IPS DF 4.7 (cell line): ENCODE results near the gene LCOR.
"Not testable (repeated sequence)": the region's sequence is repeated elsewhere in the genome, so short reads cannot be mapped to it uniquely, and the experiment has no call there.

Source experiments
- DNase-seq: peaks from one replicate; pipeline ENCODE4 v3.0.0-alpha.2; 2013; ENCODE audit warnings: low spot score; ENCODE audit errors: extremely low read depth

Gene LCOR

DNA sequence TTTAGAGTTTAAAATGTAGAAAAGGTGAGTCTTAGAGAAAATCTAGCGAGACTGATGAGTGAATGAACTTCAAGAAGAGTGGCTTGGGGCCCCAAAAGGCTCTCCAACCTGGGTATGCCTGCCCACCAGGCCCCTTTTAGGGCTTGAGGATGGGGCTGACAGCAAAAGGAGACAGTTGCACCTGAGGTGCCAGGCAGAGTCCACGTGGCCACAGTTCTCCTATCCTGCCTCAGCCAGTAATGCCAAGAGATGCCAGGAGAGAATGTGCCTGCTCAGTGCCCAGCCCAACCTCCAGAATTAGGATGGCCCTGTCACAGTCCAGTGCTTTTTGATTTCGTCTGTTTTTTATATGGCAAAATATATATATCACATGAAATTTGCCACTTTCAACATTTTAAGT is 197.2 kb downstream of the LCOR start:
- no peak for DNase-seq

DNA sequence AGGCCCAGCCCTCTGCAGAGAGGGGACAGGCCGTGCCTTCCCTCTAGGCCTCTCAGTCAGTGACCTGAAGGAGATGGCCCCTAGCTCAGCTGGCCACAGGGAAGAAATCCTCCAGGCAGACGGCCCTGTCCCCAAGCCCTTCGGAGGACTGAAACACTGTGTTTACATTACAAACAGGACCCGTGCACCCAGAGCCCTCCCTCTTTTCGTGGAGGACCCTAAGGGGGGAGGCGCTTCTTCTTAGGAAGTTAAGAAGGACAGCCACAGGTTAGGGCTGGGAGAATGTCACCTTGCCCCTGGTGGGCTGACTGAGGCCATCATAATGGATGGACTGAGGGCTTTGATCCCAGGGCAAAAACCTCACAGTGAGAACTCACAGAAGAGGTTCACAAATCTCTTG is 198.8 kb downstream of the LCOR start:
- DNase-seq, result no peak

DNA sequence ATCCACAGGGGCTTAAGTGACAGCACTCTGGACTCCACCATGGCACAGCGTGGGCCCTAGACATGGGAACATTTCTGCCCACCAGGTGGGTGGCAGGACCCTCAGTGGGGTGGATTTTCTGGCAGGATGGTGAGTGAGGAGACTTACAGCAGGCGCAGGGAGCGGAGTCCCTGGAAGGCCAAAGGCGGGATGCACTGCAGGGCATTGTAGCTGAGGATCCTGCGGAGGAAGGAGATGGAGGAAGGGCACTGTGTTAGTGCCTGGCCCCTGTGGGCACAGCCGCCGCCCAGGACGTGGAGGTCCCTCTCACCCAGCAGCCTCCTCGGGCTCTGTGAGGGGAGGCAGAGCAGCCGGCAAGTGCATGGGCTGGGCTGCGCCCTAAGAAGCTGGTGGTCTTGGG is 199.4 kb downstream of the LCOR start:
- no peak for DNase-seq

DNA sequence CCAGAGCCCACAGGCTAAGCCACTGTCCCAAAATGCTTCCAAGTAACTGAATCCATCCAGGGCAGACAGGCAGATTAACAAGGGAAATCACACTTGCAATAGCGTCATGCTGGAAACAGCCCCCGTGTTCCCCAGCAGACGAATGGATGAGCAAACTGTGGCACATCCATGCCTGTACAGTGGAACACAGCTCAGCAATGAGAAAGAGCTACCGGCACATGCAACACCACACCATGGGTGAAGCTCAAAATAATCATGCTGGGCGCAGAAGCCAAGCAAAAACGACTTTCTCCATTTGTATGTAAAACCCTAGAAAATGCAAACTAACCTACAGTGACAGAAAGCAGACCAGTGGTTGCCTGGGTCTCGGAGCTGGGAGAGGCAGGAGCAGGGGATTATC is 200.5 kb downstream of the LCOR start:
- no peak for DNase-seq

DNA sequence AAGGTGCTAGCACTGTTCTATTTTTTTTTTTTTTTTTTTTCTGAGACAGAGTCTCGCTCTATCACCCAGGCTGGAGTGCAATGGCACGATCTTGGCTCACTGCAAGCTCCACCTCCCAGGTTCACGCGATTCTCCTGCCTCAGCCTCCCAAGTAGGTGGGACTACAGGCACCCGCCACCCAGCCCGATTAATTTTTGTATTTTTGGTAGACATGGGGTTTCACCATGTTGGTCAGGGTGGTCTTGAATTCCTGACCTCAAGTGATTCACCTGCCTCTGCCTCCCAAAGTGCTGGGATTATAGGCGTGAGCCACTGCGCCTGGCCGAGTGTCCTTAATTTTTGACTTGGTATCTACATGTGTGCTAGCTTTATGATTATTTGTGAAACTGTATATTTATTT is 201.7 kb downstream of the LCOR start:
- not testable (repeated sequence) for DNase-seq

DNA sequence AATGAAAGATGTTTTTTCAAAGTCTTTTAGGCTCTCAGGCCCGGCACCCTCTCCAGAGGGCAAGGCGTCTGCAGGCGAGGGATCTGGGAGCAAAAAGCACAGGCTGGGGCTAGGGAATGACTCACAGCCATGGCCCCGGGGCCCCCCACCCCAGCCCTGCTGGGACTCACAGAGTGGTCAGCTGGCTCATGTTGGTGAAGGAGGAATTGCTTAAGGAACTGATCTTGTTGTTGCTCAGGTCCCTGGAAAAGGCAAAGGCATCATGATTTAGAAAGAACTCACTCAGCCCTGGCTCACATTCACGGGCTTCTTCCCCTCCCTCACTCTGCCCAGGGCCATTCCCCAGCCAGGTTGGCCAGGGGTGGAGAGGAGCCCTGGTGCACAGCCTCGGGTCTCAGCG is 202.2 kb downstream of the LCOR start:
- DNase-seq, result no peak

DNA sequence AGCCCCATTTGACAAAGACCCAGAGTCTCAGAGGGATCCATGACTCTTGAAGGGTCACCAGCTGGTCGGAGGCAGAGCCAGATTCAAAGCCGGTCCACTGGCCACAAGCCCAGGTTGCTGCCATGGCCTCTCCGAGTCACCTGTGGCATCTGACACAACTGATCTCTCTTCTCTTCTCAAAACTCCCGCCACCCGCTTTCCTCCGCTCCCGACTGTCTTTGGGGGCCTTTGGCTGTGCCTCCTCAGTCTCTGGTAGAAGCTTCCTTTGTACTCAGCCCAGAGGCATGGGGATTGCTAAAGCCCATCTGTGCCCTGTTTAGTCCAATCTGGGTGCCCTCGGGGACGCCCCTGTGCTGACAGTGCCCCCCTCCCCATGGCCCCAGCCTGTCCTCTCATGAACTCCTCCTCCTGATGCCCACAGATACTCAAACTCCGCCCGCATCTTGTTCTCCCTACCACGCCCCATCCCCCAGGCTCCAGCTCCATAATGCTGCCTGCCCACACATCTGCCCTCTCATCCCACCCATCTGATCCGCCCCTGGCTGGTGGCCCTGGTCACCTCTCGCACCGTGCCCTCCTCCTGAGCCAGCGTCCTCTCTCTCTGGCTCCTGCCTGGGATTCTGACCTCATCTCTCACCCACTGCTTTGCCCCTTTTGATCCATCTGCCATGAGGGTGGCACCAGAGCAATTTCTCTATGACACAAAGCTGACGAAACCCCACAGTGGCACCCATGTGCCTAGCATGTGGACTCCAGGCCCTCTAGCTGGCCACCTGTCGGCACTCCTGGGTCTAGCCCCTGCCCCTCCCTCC is 203.1 kb downstream of the LCOR start:
- no peak for DNase-seq

DNA sequence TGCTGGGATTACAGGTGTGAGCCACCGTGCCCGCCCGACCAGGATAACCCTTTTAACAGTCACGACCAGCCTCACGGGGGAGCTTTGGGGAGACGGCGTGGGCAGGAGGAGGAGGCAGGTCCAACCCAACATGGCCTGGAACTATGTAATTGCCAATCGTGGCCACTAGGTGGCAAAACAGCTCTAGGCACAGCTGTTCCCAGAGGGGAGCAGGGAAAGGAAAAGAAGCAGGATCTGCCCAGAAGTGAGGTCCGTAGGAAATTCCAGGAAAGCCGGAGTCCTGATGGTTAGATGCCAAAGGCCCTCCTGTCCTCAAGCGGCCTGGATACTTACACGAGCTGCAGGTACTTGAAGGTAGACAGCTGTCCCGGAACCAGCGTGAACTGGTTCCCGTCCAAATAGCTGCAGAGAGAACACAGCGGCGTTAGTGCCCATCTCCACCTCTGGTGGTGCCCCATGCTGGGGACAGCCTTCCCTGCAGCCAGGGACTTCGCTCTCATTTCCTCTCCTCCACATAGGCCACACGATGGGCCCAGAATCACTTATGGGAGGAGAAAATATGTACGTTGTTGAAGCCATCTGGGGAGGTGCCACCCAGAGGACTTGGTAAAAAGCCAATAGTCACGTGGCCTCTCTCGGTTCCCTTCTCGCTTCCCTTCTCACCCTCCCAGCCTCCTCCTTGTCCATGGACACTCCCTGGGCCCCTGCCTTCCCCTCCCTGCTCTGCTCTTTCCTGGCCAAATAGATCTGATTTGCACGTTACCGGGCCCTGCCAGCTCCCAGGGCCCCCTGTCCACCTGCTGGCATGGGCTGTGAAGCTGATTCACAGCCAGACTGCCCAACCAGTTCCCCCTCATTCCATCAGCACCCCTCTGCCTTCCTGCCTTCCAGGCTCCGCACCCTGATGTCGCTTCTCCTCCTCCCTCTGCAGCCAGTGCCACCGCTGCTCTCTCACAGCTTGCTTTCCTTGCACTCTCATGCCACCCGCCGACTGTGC is 205.6 kb downstream of the LCOR start:
- DNase-seq, result peak; percentile 94

DNA sequence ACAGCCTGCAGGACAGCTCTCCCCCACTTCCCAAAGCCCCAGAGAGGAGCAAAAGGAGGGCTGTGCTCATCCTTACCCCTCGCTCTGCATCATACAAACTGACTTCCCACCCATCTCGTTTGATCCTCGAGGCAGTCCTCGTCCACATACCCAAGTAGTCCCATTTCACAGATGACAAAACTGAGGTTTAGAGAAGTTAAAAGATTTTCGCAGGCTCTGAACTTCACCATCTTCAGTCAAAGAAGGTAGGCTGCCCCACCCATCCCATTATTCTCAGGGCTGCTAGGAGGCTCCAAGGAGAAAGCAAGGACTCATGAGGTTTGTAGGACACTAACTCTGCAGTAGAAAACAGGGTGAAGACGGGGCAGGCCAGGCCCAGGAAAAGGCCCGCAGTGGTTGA is 206.6 kb downstream of the LCOR start:
- DNase-seq, result no peak

DNA sequence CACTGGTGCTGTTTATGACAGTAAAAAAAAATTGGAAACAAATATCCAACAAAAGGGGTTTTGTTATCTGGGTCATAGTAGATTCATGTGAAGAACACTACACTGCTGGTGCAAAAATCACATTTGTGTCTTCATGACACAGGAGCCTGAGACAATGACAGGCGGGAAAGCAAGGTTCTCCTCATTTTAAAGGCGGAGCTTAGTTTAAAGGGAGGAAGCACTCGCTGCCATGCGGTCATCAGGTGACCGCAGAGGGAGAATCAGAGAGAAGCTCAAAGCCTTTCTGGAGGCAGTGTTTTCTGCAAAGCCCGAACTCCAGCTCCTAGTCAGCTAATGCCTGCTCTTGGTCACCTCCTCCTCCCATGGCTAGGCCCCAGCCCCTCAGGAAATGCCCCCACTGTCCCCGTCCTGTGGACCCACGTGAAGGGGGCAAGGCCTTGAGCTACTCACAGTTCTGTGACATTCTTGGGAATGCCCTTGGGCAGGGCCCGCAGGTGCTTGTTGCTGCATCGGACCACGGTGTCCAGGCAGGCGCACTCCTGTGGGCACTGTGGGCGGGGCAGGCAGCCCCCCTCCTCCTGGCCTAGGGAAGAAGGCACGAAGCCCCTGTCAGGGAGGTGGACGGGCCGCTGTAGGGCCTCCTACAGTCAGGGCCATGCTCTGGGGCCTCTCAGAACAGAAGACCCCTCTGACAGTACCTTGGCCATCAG is 207.6 kb downstream of the LCOR start:
- no peak for DNase-seq

DNA sequence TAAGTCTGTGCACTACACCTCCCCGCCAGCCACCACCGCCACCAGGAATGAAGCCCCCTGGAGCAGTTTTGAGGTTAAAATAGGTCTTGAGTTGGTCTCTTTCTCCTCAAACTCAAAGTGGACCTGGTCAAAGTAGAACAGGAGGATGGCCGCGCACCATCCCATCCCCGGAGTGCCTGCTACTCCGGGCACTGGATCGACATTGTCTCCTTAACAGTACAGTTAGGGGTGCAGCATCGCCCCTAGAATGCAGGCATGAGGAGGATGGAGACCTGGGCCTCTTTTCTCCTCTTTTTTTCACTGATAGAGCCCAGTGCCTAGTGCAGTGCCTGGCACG is 208.1 kb downstream of the LCOR start:
- DNase-seq, result no peak

DNA sequence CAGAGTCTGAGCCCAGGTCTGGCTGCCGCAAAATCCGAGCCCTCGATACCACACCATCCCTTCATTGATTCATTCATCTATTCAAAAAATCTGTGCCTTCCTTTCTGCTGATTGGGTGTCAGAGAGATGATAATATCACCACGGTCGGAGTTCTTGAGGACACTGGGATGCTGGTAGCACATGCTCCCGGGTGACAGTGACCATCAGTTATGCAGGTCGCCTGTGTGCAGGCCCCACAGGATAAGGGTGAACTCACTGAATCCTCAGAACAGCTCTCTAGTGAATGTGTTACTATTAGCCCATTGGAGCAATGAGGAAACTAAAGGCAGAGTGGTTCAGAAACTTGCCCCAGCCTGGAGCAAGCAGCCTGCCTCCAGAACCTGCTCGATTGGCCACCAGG is 208.6 kb downstream of the LCOR start:
- no peak for DNase-seq

DNA sequence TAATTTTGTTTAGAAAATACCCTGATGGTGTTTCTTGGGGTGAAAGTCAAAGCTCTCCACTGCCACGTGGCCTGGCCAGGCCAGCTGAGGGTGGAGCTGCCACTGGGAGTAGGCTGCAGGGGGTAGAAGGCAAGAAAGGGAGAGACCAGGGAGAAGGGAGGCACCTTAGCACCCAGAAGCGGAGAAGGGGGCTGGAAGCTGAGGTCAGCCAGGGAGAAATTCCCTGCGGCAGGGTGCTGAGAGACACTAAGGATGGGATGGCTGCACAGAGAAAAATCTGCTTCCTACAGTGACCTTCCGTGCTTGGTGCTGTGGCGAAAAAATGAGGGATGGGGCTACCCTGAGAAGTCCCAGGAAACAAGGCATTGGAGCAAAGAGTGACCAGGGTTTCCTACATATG is 210.0 kb downstream of the LCOR start:
- no peak for DNase-seq

DNA sequence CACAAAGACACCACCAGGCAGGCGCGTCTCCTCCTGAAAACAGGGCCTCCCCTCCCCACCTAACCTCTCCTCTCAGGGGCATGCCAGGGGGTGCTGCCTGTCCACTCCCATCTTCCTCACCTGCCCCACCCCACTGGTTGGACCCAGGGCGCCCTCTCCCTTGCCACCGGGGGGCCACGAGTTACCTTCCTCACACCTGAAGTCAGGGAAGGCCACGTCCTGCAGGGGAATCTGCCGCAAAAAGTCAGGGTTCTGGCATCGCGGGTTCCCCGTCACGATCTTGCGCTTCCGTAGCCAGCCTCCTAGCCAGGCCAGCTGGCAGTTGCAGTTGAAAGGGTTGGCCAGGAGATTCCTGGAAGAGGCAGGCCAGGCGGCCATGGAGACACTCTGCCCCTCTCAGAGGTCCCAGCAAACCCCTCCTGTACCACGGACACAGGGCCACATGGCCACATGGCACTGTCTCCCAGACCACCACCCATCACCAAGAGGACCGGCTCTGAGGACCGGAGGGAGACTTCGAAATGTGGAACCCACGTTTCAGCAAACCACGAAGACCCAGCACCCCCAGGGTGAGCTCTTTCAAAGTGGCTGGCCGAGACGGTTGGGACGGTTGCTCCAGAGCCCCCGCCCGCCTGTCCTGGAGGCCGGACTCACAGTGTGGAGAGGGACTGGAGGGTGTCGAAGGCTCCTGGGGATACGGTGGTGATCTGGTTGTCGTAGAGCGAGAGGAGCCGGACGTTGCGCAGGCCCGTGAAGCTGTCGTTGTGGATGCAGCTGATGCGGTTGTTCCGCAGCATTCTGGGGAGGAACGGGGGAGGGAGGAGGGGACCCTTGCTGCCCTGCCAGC is 210.8 kb downstream of the LCOR start:
- no peak for DNase-seq

DNA sequence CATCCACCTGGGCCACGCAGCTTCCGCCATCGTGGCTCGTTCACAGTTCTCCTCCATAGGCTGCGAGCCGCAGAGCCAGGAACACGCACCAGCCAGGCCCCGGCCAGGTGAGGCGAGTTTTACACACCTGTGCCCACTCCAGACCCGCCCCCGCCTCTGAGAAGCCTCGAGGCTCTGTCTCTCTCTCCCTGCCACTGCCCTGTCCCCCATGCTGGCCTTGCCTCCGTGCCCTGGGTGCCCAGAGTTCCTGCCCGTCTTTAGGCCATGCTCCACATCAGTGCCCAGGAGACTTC is 211.4 kb downstream of the LCOR start:
- no peak for DNase-seq
